Activated T-cell treated with anti-CD3 and anti-CD28 coated beads for 48 hours (primary cell): ENCODE data around the gene TYW1.
"Not testable (repeated sequence)": the region's sequence is repeated elsewhere in the genome, so short reads cannot be mapped to it uniquely, and the experiment has no call there.

Experiments
- DNase-seq: peaks from one replicate; pipeline ENCODE4 v3.0.0-alpha.2; 2020; ENCODE audit warnings: low read depth

TYW1 gene

GRCh38 chr7:67251986-67252558 is 255.4 kb downstream of the TYW1 start:
- DNase-seq = no peak

- not testable (repeated sequence) for DNase-seq
Measured at GRCh38 chr7:67255076-67255475, 258.4 kb downstream of the TYW1 start.

- DNase-seq = not testable (repeated sequence)
Measured at GRCh38 chr7:67257779-67258178, 261.1 kb downstream of the TYW1 start.

- DNase-seq = not testable (repeated sequence)
Measured at GRCh38 chr7:67259363-67259762, 262.7 kb downstream of the TYW1 start.

GRCh38 chr7:67260166-67260586 is 263.5 kb downstream of the TYW1 start:
- DNase-seq = not testable (repeated sequence)

GRCh38 chr7:67264000-67264399 is 267.4 kb downstream of the TYW1 start:
- not testable (repeated sequence) for DNase-seq

- not testable (repeated sequence) for DNase-seq
Measured at GRCh38 chr7:67266070-67266469, 269.4 kb downstream of the TYW1 start.

GRCh38 chr7:67267914-67268313 is 271.3 kb downstream of the TYW1 start:
- no peak for DNase-seq

GRCh38 chr7:67269916-67270315 is 273.3 kb downstream of the TYW1 start:
- not testable (repeated sequence) for DNase-seq
